GM18508 (cell line): ENCODE results near the gene CDC42BPB.

Experiments used
- ATAC-seq: cut with Tn5 transposase; IDR thresholded peaks from one replicate; pipeline ENCODE4 v1.9.1; 2021; ENCODE audit warnings: moderate number of reproducible peaks; ENCODE audit not compliant: insufficient read depth, unreplicated experiment

CDC42BPB gene

GRCh38 chr14:103021684-103022001 lies 35.7 kb downstream of the CDC42BPB start:
- no peak for ATAC-seq

- ATAC-seq = no peak
Observed at GRCh38 chr14:103020271-103021170, 36.8 kb downstream of the CDC42BPB start.

DNA sequence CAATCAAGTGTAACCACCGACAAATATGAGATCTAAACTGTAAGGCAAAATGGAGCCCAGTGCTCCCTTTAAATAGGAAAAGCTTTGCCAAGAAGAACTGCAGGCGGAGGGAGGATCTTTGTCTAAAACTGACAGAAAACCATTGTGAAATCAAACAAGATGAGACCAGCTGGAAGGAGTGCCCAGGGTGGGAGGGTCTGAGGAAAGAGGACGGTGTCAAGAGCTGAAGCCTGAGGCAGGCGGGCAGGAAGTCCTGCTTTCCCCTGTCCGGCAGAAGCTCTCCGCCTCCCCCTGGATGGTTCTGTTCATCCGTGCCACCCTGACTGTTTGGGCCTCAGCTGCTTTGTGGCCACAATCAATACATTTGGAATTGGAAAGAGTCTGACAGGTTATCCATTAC lies 37.5 kb downstream of the CDC42BPB start:
- no peak for ATAC-seq

- ATAC-seq = no peak
Observed at GRCh38 chr14:103019236-103019635, 38.1 kb downstream of the CDC42BPB start.

DNA sequence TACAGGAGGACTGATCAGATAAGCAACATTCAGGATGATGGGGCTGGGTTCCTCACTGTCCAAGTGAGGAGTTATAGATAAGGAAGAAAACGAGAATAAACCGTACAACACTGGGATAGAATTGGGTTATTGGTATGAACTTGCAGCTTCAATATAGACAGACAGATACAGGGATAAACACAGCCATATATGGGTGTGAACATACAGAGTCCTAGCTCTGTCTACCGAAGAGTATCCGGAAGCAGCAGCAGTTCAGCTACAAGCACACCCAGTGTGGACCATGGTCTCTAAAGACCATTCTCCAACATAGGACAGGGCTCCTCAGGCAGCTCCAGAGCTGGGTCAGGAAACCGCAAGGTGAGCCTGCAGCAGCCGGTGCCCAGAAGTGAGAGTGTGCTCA lies 40.8 kb downstream of the CDC42BPB start:
- no peak for ATAC-seq

DNA sequence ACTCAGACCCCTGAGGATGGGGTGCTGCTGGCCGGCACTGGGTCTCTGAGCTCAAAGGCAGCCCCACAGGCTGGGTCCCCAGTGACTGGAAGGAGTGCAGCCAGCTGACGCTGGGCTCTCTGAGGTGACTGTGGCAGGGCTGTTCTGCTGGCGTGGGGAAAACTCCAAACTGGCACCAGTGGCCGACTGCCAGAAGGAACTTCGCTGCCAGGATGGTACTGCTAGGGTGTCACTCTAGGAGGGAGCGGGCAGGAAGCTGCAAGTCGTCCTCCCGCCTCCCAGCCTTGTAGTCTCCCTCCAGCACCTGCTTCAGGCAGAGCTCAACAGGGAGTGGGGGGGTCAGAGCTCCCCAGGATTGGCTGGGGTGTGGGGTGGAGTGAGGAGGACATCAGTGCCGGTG lies 41.3 kb downstream of the CDC42BPB start:
- ATAC-seq = no peak

- ATAC-seq = no peak
Observed at GRCh38 chr14:103015426-103015825, 41.9 kb downstream of the CDC42BPB start.

DNA sequence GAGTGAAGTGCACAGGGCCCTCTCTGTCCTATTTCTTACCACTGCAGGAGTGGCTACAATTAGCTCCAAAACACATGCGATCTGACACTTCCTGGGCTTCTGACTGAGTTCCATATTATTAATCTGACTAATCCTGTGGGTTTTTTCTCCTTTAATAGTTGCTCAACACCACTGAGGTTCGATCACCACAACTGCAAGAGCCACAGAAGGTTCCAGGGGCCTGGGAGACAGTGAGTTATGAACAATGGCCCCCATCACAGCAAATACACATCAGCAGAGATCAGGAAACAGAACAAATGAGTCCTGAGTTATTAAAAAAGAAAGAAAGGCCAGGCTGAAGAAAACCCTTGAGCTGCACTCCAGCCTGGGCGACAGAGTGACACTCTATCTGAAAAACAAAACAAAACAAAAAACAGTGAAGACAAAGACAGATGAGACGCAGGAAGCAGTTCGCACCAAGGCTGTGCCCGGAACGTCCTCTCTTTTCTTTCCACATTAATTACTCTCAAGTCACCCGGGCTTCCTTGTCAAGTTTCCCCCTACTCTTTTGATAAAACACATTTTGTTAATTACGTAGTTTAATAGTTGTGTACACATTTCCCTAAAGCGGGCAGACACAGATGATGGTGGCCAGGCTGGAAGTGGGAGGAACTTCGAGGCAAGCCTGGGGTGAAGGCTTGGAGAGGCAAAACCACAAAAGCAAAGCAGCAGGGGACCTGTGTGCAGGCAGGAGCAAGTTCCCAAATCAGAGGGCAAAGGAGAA lies 42.7 kb downstream of the CDC42BPB start:
- ATAC-seq = no peak

DNA sequence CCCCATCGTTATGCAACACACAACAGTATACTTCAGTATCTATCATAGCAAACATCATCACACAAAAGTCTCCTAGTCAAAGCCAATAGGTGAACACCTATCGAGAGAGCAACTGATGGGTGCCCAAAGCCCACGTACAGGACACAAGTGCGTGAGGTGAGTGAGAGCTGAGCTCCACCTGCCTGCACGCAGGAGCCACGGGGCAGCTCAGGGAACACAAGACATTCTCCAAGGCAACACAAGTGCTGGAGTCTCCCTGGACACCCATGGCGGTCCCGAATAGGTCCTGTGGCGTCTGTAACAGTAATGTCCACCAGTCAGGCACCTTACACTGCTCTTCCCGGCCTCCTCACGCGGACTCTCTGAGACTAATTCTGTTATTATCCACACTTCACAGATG lies 44.3 kb downstream of the CDC42BPB start:
- no peak for ATAC-seq

DNA sequence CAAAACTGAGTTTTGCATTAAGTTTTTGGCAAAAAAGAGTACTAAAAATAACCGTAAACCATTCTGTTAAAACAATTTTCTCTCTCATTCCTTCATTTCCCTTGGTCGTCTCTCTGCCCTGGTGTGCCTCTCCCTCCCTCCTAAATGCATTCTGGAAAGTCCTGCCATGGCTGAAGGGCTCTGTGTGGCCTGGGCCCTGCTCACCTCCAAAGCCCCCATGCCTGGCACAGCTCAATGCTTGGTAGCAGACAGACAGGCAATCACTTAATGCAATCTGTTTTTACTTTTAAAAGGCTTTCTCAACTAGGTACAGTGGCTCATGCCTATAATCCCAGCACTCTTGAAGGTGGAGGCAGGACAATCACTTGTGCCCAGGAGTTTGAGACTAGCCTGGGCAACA lies 47.8 kb downstream of the CDC42BPB start:
- no peak for ATAC-seq

- no peak for ATAC-seq
Observed at GRCh38 chr14:103008768-103009357, 48.5 kb downstream of the CDC42BPB start.

GRCh38 chr14:103008126-103008525 lies 49.2 kb downstream of the CDC42BPB start:
- ATAC-seq = no peak

DNA sequence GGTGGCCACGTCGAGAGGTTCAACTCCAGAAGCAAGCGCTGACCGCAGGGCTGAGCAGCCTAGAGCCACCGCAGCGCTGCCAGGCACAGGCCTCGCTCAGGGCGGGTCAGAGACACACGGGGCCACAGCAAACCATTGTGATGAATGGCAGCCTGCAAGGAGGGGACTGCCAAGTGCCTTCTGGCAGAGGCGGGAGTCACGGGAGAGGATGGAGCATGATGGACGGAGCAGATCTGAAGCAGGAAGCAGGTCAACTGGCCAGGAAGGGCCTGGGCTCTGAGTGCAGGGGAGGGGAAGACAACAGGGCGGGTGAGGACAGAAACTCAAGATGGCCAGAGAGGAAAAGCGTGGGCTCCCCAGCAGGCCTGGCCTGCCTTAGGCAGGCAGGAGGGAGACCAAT lies 49.8 kb downstream of the CDC42BPB start:
- no peak for ATAC-seq

- ATAC-seq = no peak
Observed at GRCh38 chr14:103006991-103007520, 50.3 kb downstream of the CDC42BPB start.

DNA sequence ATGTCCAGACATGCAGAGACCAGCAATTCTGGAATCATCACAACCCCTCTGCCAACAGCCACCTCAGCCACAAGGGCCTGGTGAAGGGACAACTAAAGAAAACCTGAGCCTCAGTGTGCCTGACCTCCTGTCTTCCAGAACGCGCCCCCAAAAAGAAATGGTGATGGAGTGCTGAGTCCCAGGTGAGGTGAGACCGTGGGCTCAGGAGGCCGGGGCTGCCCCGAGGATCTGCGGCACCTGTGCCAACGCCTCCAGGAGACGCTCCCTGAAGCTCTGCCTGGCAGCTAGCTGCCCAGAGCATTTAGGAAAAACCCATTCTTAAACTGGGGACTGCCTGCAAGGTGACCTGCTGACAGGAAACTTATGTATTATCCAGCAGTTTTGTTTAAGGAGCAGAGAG lies 51.2 kb downstream of the CDC42BPB start:
- ATAC-seq = no peak

- ATAC-seq = no peak
Observed at GRCh38 chr14:103003850-103004249, 53.5 kb downstream of the CDC42BPB start.

GRCh38 chr14:103003351-103003615 lies 54.1 kb downstream of the CDC42BPB start:
- ATAC-seq = no peak

DNA sequence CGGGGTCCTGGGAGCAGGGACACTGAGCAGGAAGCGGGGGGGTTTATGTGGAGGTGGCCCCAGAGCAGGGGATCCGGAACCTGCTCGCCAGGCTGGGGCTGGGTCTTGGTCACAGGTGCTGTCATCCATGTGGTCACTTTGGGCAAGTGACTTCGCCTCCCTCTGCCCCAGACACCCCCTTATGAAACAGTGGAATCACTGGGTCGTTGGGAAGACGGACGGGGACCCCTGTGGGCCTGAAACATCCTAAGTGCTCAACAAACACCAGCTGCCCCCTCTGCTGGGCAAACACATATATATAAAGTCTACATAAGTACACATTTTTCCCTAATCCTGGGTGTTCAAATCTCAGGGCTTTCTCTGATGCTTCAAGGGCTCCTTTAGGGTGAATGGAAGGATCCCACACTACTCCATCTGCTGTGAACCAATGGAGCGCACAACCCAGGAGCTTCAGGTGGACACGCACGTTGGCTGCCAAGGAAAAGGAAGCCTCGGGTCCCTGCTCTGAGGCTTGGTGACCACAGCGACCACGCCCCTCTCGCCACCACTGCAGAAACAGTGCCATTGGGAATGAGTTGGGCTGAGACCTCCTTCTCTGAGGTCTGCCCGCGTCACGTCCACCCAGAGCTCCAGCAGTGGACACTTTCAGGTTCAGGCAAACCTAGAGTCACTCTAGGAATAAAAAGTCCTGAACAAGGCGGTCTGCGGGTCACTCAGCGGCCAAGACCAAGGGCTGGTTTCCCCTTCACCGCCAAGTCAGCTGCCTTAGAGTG lies 54.6 kb downstream of the CDC42BPB start:
- ATAC-seq = no peak

DNA sequence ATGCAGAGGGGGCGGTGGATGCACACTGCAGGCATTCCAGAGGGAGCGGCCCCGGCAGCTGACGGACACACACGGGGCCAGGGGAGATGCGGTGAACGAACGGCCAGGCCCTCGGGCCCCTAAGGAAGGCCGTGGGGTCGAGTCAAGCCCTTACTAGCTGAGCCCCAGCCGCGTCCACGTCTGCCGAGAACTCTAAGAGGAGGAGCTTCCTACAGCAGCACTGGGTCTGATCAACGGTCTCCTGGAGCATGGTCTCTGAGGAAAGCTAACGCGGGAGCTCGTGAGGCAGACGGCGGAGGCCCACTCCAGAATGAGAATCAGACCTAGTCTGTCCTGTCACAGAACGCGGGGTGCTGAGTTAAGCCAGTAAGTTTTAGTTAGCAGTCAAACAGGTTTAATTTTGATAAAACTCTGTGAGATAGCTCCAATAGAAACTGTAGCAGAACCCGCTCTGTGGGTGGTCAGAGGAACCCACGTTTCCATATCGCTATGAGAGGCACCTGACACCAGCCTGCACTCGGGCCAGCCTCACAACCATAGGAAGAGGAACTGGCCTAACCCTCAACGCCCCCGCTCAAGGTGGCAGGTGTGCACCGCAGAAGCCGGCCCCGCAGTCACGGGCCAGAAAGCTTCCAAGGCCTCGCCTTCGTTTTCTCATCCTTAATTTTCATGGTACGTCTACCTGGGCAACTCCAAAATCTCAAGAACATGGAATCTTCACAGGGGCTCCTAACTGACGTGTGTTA lies 55.5 kb downstream of the CDC42BPB start:
- no peak for ATAC-seq

DNA sequence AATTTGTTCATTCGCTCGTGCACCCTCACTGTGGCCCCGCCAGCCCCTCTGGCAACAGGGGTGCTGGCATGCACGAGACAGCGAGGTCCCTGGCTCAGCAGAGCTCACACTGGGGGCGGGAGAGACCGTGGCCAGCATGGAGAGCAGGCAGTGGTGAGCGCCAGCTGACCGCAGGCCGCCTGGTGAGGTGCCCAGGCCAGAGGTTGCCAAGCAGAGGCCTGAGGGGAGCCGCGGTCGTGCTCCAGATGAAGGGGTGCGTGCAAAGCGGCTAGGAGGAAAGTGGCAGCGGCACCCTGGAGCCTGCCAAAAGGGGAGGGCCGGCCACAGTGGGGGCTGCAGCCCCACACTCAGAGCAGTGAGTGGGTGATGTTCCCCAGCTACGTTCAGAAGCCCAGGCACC lies 56.1 kb downstream of the CDC42BPB start:
- no peak for ATAC-seq
